ENCODE measurements around the gene PPP1R14B.

- TF ChIP-seq, protein P1, sequence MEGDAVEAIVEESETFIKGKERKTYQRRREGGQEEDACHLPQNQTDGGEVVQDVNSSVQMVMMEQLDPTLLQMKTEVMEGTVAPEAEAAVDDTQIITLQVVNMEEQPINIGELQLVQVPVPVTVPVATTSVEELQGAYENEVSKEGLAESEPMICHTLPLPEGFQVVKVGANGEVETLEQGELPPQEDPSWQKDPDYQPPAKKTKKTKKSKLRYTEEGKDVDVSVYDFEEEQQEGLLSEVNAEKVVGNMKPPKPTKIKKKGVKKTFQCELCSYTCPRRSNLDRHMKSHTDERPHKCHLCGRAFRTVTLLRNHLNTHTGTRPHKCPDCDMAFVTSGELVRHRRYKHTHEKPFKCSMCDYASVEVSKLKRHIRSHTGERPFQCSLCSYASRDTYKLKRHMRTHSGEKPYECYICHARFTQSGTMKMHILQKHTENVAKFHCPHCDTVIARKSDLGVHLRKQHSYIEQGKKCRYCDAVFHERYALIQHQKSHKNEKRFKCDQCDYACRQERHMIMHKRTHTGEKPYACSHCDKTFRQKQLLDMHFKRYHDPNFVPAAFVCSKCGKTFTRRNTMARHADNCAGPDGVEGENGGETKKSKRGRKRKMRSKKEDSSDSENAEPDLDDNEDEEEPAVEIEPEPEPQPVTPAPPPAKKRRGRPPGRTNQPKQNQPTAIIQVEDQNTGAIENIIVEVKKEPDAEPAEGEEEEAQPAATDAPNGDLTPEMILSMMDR (IDR thresholded peaks at IDR 0.05 in 4 of 5, conservative IDR thresholded peaks at IDR 0.05 in 1 of 5) = no peak
- TF ChIP-seq POLR2A (IDR thresholded peaks at IDR 0.05) = no peak
Measured at GRCh38 chr11:64268893-64269539, 22.3 kb upstream of the PPP1R14B start.

Measured in gastrocnemius medialis (tissue), 4 donors.